GM23248 (cell line): ENCODE data around the gene COL27A1.

Experiments used
- EZH2 ChIP-seq: fragments of 200-600 bp; sonication (generic); IDR thresholded peaks from 2 replicates; pipeline ENCODE4 v1.6.1; 2018; ENCODE audit warnings: antibody characterized with exemption, mild to moderate bottlenecking; ENCODE audit not compliant: insufficient read depth, poor library complexity, severe bottlenecking
- EZH2phosphoT487 ChIP-seq: fragments of 200-600 bp; sonication (generic); IDR thresholded peaks from 2 replicates; pipeline ENCODE4 v1.6.1; 2018; ENCODE audit warnings: antibody characterized with exemption, moderate library complexity, mild to moderate bottlenecking, low read depth; ENCODE audit not compliant: insufficient read depth

DNA sequence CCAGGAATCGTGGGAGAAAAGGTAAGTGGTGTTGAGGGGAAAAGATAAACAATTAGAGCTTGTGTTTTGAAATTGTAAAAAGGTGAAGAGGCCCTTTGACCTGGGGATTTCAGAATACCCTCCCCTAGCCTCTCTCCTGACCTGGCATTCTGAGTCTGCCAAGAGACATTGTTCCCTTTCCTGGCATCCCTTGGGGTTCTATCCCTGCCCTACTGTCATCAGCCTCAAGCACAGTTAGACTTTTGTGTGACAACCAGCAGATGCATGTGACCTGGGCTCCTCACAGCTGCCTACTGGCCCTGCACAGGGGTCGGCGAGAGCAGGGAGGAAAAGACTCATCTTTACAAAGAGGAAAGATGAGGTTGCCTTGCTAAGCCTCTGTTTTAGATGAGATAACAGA lies 95.3 kb downstream of the COL27A1 start:
- no peak for TF ChIP-seq EZH2
- TF ChIP-seq EZH2phosphoT487 = no peak
